Measurements from ENCODE around the gene CD19. TPM values are rescaled to one million over a fixed set of nuclear protein-coding genes. Genes with fewer than 3 reads are reported as not detected.

The CD19 gene
- total RNA-seq, 1 donor from 2014 or later: not detected

DNA sequence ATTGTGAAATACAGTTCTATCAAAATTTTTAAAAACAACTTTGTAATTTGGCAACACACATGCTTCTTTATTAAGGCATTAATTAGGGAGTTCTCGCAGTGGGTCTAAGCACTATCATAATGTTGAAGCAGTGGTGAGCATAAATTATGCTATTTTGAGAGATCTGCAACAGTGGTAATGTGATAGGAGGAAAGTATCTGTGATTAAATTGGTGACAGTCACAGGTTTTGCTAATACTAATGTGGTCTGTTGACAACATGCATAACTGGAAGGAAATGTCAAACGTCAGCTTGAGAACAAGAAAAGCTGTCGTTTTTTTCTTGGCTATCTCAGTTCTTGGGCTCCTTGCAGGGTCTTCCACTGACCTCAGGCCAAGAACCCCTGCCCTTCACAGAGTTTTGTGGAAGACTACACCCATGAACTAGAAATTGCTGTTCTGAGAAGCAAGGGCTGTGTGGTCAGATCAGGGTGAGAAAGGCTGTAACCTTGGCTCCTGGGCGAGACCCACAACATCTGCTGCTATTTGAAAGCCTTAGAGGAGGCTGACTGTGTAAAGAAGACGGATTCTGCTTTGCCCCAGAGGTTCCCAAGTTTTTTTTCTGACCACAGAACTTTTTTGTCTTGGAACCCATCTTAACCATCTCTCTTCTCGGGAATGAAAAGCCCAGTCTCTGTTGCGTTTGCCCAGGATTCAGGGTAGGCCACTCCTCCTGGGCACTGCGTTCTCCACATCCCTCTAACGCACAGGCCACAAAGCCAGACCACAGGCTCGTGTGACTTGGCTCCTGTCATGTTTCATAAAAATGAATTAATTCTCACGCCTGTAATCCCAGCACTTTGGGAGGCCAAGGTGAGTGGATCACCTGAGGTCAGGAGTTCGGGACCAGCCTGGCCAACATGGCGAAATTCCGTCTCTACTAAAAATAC is 39.5 kb upstream of the CD19 start:
- H3K9me3 Mint-ChIP-seq: no peaks in the 10 kb centered on the region
- no peak overlapping the region for H3K27ac Mint-ChIP-seq
- H3K4me1 Mint-ChIP-seq: no peaks in the 10 kb centered on the region
- H3K36me3 Mint-ChIP-seq: no peaks in the 10 kb centered on the region
- H3K4me3 Mint-ChIP-seq: no peak overlapping the region
- H3K27me3 Mint-ChIP-seq (ENCODE audit: low read depth): no peaks in the 10 kb centered on the region
- DNase-seq (ENCODE audit: low spot score in 2 of 2, unreplicated experiment in 2 of 2): no peak
- TF ChIP-seq CTCF (IDR thresholded peaks at IDR 0.05; ENCODE audit: unreplicated experiment): no peak

DNA sequence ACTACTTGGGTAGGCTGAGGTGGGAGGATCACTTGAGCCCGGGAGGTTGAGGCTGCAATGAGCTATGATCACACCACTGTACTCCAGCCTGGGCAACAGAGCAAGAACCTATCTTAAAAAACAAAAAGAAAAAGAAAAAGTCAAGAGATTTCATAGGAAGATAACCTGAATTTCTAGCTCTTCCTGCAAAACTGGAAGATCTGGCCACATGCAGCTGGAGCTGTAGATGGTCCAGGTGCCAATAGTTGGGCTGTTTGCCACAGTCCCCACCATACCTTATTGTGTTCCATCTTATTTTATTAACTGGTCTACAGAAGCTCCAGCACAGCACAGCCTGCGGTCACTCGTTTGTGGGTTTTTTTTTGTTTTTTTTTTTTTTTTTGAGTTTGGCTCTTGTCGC is 38.5 kb upstream of the CD19 start:
- H3K9me3 Mint-ChIP-seq: no peaks in the 10 kb centered on the region
- H3K36me3 Mint-ChIP-seq: no peaks in the 10 kb centered on the region
- H3K27ac Mint-ChIP-seq: no peak overlapping the region

GRCh38 chr16:28895609-28896008 is 36.2 kb upstream of the CD19 start:
- H3K27me3 Mint-ChIP-seq (ENCODE audit: low read depth): no peaks in the 10 kb centered on the region
- no peaks in the 10 kb centered on the region for H3K9me3 Mint-ChIP-seq
- H3K36me3 Mint-ChIP-seq: no peaks in the 10 kb centered on the region
- no peak overlapping the region for H3K4me3 Mint-ChIP-seq
- no peak for TF ChIP-seq CTCF (IDR thresholded peaks at IDR 0.05; ENCODE audit: unreplicated experiment)
- DNase-seq (ENCODE audit: low spot score in 2 of 2, unreplicated experiment in 2 of 2): no peak
- H3K27ac Mint-ChIP-seq: no peak overlapping the region
- H3K4me1 Mint-ChIP-seq: no peaks in the 10 kb centered on the region

More for the DNA sequence above, 38.5 kb upstream of the CD19 start:
- H3K4me1 Mint-ChIP-seq: no peaks in the 10 kb centered on the region
- no peaks in the 10 kb centered on the region for H3K27me3 Mint-ChIP-seq (ENCODE audit: low read depth)
- no peak for DNase-seq (ENCODE audit: low spot score in 2 of 2, unreplicated experiment in 2 of 2)
- TF ChIP-seq CTCF (IDR thresholded peaks at IDR 0.05; ENCODE audit: unreplicated experiment): no peak
- H3K4me3 Mint-ChIP-seq: no peak overlapping the region

GRCh38 chr16:28897826-28898225 is 33.9 kb upstream of the CD19 start:
- Mint-ChIP-seq H3K4me1 (no peaks in the 10 kb centered on the region), H3K27me3 (ENCODE audit: low read depth) (no peaks in the 10 kb centered on the region), H3K4me3 (no peak overlapping the region), H3K9me3 (no peaks in the 10 kb centered on the region), H3K36me3 (no peaks in the 10 kb centered on the region), H3K27ac (no peak overlapping the region)
- no peak for TF ChIP-seq CTCF (IDR thresholded peaks at IDR 0.05; ENCODE audit: unreplicated experiment)
- no peak for DNase-seq (ENCODE audit: low spot score in 2 of 2, unreplicated experiment in 2 of 2)

DNA sequence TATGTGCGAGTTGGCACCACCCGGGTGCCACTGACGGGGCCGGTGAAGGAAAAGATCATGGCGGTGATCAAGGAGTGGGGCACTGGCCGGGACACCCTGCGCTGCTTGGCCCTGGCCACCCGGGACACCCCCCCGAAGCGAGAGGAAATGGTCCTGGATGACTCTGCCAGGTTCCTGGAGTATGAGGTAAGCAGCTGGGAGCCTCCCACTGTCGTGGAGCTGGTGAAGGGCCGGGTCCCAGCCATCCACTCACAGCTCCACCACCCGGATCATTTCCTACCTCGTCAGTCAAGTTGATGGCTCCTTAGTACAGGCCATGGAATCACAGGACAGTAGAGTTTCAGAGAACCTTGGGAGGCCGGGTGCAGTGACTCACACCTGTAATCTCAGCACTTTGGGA is 33.5 kb upstream of the CD19 start:
- Mint-ChIP-seq H3K9me3 (no peaks in the 10 kb centered on the region), H3K27me3 (ENCODE audit: low read depth) (no peaks in the 10 kb centered on the region), H3K27ac (no peak overlapping the region), H3K36me3 (no peaks in the 10 kb centered on the region), H3K4me1 (no peaks in the 10 kb centered on the region), H3K4me3 (no peak overlapping the region)
- DNase-seq (ENCODE audit: low spot score in 2 of 2, unreplicated experiment in 2 of 2): no peak
- TF ChIP-seq CTCF (IDR thresholded peaks at IDR 0.05; ENCODE audit: unreplicated experiment): no peak

All from mesothelial cell of epicardium (in vitro differentiated cells).